ENCODE results near the gene CNPY1. TPM values are rescaled to one million over a fixed set of nuclear protein-coding genes. Genes with fewer than 3 reads are reported as not detected.

Gene CNPY1
- polyA plus RNA-seq, 1 donor from 2014 or later, result 0.36 TPM

DNA sequence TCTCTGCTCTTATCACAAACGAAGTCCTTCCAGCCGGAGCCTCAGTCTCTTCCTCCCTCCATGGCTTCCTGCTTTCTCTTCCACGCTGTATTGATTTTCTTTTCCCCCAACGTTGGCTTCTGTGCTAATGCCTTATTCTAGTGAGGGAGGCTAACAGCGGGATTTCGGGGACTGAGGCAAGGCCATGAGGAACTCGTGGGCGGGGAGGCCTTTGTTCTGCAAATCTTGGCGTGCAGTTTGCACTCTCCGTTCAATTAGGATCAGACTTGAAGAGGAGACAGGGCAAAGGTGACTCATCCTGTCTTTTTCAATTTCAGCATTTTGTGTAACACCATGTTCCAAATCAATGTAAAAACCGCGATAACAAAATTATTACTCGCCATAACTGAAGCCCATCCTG is 63.1 kb downstream of the CNPY1 start:
- Histone ChIP-seq H4K20me1 (ENCODE audit: insufficient read depth) (no peaks in the 10 kb centered on the region), H3K9ac (ENCODE audit: low read length) (no peak overlapping the region), H3K4me2 (ENCODE audit: low read length) (no peak overlapping the region), H3K79me2 (replicated peaks; ENCODE audit: insufficient read depth, low read length) (no peaks in the 10 kb centered on the region), H3K27ac (ENCODE audit: low read length) (no peak overlapping the region), H3K4me3 (ENCODE audit: low read length) (no peak overlapping the region), H3K27me3 (ENCODE audit: insufficient read depth, low read depth, low read length) (peaks cover 7% of the 10 kb centered on the region), H2AFZ (ENCODE audit: low read depth, low read length) (no peak overlapping the region), H3K9me2 (ENCODE audit: insufficient read depth, low read length) (no peaks in the 10 kb centered on the region), H3F3A (ENCODE audit: insufficient read depth, low read length, poor library complexity, severe bottlenecking) (no peaks in the 10 kb centered on the region), H3K36me3 (ENCODE audit: insufficient read depth, low read length) (no peaks in the 10 kb centered on the region), H3K9me3 (ENCODE audit: low read length) (no peaks in the 10 kb centered on the region)
- no peak for TF ChIP-seq SMC3 (conservative IDR thresholded peaks at IDR 0.05; ENCODE audit: poor library complexity)
- no peak for TF ChIP-seq EP300 (conservative IDR thresholded peaks at IDR 0.05; ENCODE audit: poor library complexity, severe bottlenecking)
- no peak for TF ChIP-seq MXI1 (conservative IDR thresholded peaks at IDR 0.05; ENCODE audit: poor library complexity, severe bottlenecking)
- TF ChIP-seq POLR2AphosphoS5 (IDR thresholded peaks at IDR 0.05), result no peak
- TF ChIP-seq TAF1 (IDR thresholded peaks at IDR 0.05; ENCODE audit: low read depth), result no peak
- no peak for TF ChIP-seq RAD21 (conservative IDR thresholded peaks at IDR 0.05)
- TF ChIP-seq, protein P1, sequence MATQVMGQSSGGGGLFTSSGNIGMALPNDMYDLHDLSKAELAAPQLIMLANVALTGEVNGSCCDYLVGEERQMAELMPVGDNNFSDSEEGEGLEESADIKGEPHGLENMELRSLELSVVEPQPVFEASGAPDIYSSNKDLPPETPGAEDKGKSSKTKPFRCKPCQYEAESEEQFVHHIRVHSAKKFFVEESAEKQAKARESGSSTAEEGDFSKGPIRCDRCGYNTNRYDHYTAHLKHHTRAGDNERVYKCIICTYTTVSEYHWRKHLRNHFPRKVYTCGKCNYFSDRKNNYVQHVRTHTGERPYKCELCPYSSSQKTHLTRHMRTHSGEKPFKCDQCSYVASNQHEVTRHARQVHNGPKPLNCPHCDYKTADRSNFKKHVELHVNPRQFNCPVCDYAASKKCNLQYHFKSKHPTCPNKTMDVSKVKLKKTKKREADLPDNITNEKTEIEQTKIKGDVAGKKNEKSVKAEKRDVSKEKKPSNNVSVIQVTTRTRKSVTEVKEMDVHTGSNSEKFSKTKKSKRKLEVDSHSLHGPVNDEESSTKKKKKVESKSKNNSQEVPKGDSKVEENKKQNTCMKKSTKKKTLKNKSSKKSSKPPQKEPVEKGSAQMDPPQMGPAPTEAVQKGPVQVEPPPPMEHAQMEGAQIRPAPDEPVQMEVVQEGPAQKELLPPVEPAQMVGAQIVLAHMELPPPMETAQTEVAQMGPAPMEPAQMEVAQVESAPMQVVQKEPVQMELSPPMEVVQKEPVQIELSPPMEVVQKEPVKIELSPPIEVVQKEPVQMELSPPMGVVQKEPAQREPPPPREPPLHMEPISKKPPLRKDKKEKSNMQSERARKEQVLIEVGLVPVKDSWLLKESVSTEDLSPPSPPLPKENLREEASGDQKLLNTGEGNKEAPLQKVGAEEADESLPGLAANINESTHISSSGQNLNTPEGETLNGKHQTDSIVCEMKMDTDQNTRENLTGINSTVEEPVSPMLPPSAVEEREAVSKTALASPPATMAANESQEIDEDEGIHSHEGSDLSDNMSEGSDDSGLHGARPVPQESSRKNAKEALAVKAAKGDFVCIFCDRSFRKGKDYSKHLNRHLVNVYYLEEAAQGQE (IDR thresholded peaks at IDR 0.05; ENCODE audit: borderline replicate concordance), result no peak
- no peak for TF ChIP-seq EZH2 (IDR thresholded peaks at IDR 0.05; ENCODE audit: borderline replicate concordance, insufficient read depth, low read length, poor library complexity, severe bottlenecking)
- TF ChIP-seq, protein P2, sequence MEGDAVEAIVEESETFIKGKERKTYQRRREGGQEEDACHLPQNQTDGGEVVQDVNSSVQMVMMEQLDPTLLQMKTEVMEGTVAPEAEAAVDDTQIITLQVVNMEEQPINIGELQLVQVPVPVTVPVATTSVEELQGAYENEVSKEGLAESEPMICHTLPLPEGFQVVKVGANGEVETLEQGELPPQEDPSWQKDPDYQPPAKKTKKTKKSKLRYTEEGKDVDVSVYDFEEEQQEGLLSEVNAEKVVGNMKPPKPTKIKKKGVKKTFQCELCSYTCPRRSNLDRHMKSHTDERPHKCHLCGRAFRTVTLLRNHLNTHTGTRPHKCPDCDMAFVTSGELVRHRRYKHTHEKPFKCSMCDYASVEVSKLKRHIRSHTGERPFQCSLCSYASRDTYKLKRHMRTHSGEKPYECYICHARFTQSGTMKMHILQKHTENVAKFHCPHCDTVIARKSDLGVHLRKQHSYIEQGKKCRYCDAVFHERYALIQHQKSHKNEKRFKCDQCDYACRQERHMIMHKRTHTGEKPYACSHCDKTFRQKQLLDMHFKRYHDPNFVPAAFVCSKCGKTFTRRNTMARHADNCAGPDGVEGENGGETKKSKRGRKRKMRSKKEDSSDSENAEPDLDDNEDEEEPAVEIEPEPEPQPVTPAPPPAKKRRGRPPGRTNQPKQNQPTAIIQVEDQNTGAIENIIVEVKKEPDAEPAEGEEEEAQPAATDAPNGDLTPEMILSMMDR (IDR thresholded peaks at IDR 0.05; ENCODE audit: poor library complexity, severe bottlenecking), result no peak

GRCh38 chr7:155482511-155483183 is 63.7 kb downstream of the CNPY1 start:
- Histone ChIP-seq H4K20me1 (ENCODE audit: insufficient read depth) (no peaks in the 10 kb centered on the region), H3K79me2 (replicated peaks; ENCODE audit: insufficient read depth, low read length) (no peaks in the 10 kb centered on the region), H3K9me2 (ENCODE audit: insufficient read depth, low read length) (no peaks in the 10 kb centered on the region), H3K4me3 (ENCODE audit: low read length) (no peak overlapping the region), H2AFZ (ENCODE audit: low read depth, low read length) (no peak overlapping the region), H3K27ac (ENCODE audit: low read length) (no peak overlapping the region), H3K36me3 (ENCODE audit: insufficient read depth, low read length) (no peaks in the 10 kb centered on the region), H3K4me2 (ENCODE audit: low read length) (no peak overlapping the region), H3F3A (ENCODE audit: insufficient read depth, low read length, poor library complexity, severe bottlenecking) (no peaks in the 10 kb centered on the region), H3K27me3 (ENCODE audit: insufficient read depth, low read depth, low read length) (peaks cover 10% of the 10 kb centered on the region), H3K9me3 (ENCODE audit: low read length) (no peaks in the 10 kb centered on the region), H3K9ac (ENCODE audit: low read length) (no peak overlapping the region)
- TF ChIP-seq, protein P2 (IDR thresholded peaks at IDR 0.05; ENCODE audit: poor library complexity, severe bottlenecking), result no peak
- TF ChIP-seq EP300 (conservative IDR thresholded peaks at IDR 0.05; ENCODE audit: poor library complexity, severe bottlenecking) (no peak), EZH2 (IDR thresholded peaks at IDR 0.05; ENCODE audit: borderline replicate concordance, insufficient read depth, low read length, poor library complexity, severe bottlenecking) (no peak)
